GM12878 (cell line): ENCODE measurements around the gene GPR61. TPM values are rescaled to one million over a fixed set of nuclear protein-coding genes. Genes with fewer than 3 reads are reported as not detected.

Experiments
- ATAC-seq: fragments of 200-7000 bp; cut with Tn5 transposase; 3 replicates; pipeline ENCODE4 v1.9.1; 2020; ENCODE audit warnings: mild to moderate bottlenecking, moderate library complexity
- BruUV-seq: library from RNA; stranded (reverse); fragments of 400-500 nt; replicated peaks from 2 replicates; lab custom pipeline; 2021; lab: Mats Ljungman, UMichigan
- CTCF ChIA-PET: fragments of 300-600 bp; sonication (Branson Sonifier 250); formaldehyde crosslinking; extraction: SDS; loops from one replicate; lab custom pipeline; 2021; ENCODE audit warnings: inconsistent platforms; lab: Yijun Ruan, JAX
- POLR2A ChIA-PET: fragments of 350-600 bp; formaldehyde crosslinking; extraction: SDS; loops from one replicate; lab custom pipeline; 2021; ENCODE audit warnings: inconsistent platforms; lab: Charles Lee
- RAD21 ChIA-PET: fragments of 300-600 bp; sonication (Branson Sonifier 250); formaldehyde crosslinking; loops from one replicate; lab custom pipeline; 2023; ENCODE audit warnings: antibody characterized with exemption; ENCODE audit not compliant: unreplicated experiment; lab: Charles Lee
- SMC1A ChIA-PET: fragments of 300-600 bp; sonication (Branson Sonifier 250); formaldehyde crosslinking; loops from one replicate; lab custom pipeline; 2023; ENCODE audit not compliant: unreplicated experiment, uncharacterized antibody; lab: Charles Lee
- DNase-seq: peaks from one replicate; pipeline ENCODE4 v3.0.0-alpha.2; 2011; ENCODE audit warnings: low read depth, low spot score
- FAIRE-seq: peaks from 3 replicates; lab custom pipeline; 2011; peaks lifted over from hg19 to GRCh38; lab: Jason Lieb, UNC
- H2AFZ ChIP-seq: 2 replicates; pipeline ENCODE4 v1.6.0; 2011; ENCODE audit warnings: low read depth, low read length, control low read depth; ENCODE audit not compliant: control insufficient read depth
- H3K27ac ChIP-seq: 2 replicates; pipeline ENCODE4 v1.5.1; 2011; ENCODE audit warnings: control low read depth; ENCODE audit not compliant: control insufficient read depth, insufficient read depth
- H3K27me3 ChIP-seq, 2 experiments: replicated peaks in 1 of 2; 2 replicates each; pipeline versions ENCODE4 v1.6.0 to v1.6.1; 2011; ENCODE audit warnings: low read length in 1 of 2; ENCODE audit not compliant: control insufficient read depth in 2 of 2, insufficient read depth in 2 of 2
- H3K36me3 ChIP-seq, 2 experiments: 2 replicates each; pipeline ENCODE4 v1.5.1; 2011; ENCODE audit warnings: low read length in 1 of 2; ENCODE audit not compliant: control insufficient read depth in 2 of 2, insufficient read depth in 2 of 2
- H3K4me1 ChIP-seq: 2 replicates; pipeline ENCODE4 v1.6.1; 2011; ENCODE audit warnings: mild to moderate bottlenecking, low read length, moderate library complexity, mixed read lengths; ENCODE audit not compliant: control insufficient read depth, insufficient read depth
- H3K4me2 ChIP-seq: 2 replicates; pipeline ENCODE4 v1.6.0; 2011; ENCODE audit warnings: control low read depth; ENCODE audit not compliant: control insufficient read depth, insufficient read depth
- H3K4me3 ChIP-seq: fragments of 200-600 bp; sonication (generic); 2 replicates; pipeline ENCODE4 v1.5.1; 2016
- H3K79me2 ChIP-seq: 2 replicates; pipeline ENCODE4 v1.6.0; 2011; ENCODE audit warnings: low read length; ENCODE audit not compliant: control insufficient read depth, insufficient read depth
- H3K9ac ChIP-seq: 2 replicates; pipeline ENCODE4 v1.8.0; 2011; ENCODE audit warnings: low read length, control low read depth, mixed read lengths; ENCODE audit not compliant: control insufficient read depth, insufficient read depth
- H3K9me3 ChIP-seq: replicated peaks from 3 replicates; pipeline ENCODE4 v1.5.1; 2011; ENCODE audit warnings: mild to moderate bottlenecking, low read length; ENCODE audit not compliant: control insufficient read depth, insufficient read depth
- H4K20me1 ChIP-seq: 2 replicates; pipeline ENCODE4 v1.6.0; 2011; ENCODE audit not compliant: control insufficient read depth, insufficient read depth
- CBX5 ChIP-seq: sonication (generic); IDR thresholded peaks from 2 replicates; pipeline ENCODE4 v1.6.1; 2016; ENCODE audit warnings: low read depth, moderate library complexity, mild to moderate bottlenecking, inconsistent platforms
- CHD1 ChIP-seq: IDR thresholded peaks from 2 replicates; pipeline ENCODE4 v1.6.1; 2012; ENCODE audit warnings: low read depth, low read length, improper control_type of control experiment
- CHD2 ChIP-seq: IDR thresholded peaks from 2 replicates; pipeline ENCODE4 v1.6.1; 2011; ENCODE audit warnings: low read depth, low read length, improper control_type of control experiment, borderline replicate concordance
- GATAD2B ChIP-seq: fragments of 450-650 bp; conservative IDR thresholded peaks from 2 replicates; pipeline ENCODE4 v1.6.1; 2017; ENCODE audit warnings: low read depth, mild to moderate bottlenecking, moderate library complexity
- IRF4 ChIP-seq: IDR thresholded peaks from 2 replicates; pipeline ENCODE4 v1.6.1; 2011; ENCODE audit warnings: low read depth, low read length
- MEF2B ChIP-seq: fragments of 450-650 bp; IDR thresholded peaks from 2 replicates; pipeline ENCODE4 v1.6.1; 2018; ENCODE audit warnings: mild to moderate bottlenecking, moderate library complexity; ENCODE audit not compliant: partially characterized antibody, poor library complexity, severe bottlenecking
- MTA2 ChIP-seq: fragments of 450-650 bp; IDR thresholded peaks from 2 replicates; pipeline ENCODE4 v1.6.1; 2016; ENCODE audit warnings: low read depth, mild to moderate bottlenecking, moderate library complexity
- NBN ChIP-seq: fragments of 450-650 bp; IDR thresholded peaks from 2 replicates; pipeline ENCODE4 v1.6.1; 2016
- PAX5 ChIP-seq: IDR thresholded peaks from 2 replicates; pipeline ENCODE4 v1.6.1; 2011; ENCODE audit warnings: low read depth, low read length, borderline replicate concordance
- RCOR1 ChIP-seq: conservative IDR thresholded peaks from 2 replicates; pipeline ENCODE4 v1.6.1; 2012; ENCODE audit warnings: low read depth, low read length, improper control_type of control experiment
- SIN3A ChIP-seq: IDR thresholded peaks from 2 replicates; pipeline ENCODE4 v1.6.1; 2012; ENCODE audit warnings: low read depth, low read length, improper control_type of control experiment
- SMARCA5 ChIP-seq: fragments of 450-650 bp; IDR thresholded peaks from 2 replicates; pipeline ENCODE4 v1.6.1; 2017; ENCODE audit warnings: mild to moderate bottlenecking
- SREBF1 ChIP-seq: IDR thresholded peaks from 2 replicates; pipeline ENCODE4 v1.6.1; 2012; ENCODE audit warnings: mild to moderate bottlenecking, low read length
- SUPT20H ChIP-seq: IDR thresholded peaks from 2 replicates; pipeline ENCODE4 v1.6.1; 2011; ENCODE audit warnings: low read depth, mild to moderate bottlenecking, low read length, moderate library complexity, borderline replicate concordance; ENCODE audit not compliant: control insufficient read depth
- YY1 ChIP-seq: IDR thresholded peaks from 2 replicates; pipeline ENCODE4 v1.6.1; 2011; ENCODE audit warnings: low read depth, mild to moderate bottlenecking, low read length
- WGBS: methylation state at CpG from one replicate; pipeline ENCODE4 v1.1.6; 2016; ENCODE audit warnings: low lambda C conversion rate; ENCODE audit not compliant: insufficient replicate concordance, insufficient coverage; ENCODE audit errors: missing lambda C conversion rate; 5-methylcytosine and 5-hydroxymethylcytosine counted together
- in situ Hi-C: fragments of 300-500 bp; cut with MboI; formaldehyde crosslinking; loops from 9 replicates; pipeline ENCODE4 v1.14.3; 2018; ENCODE audit warnings: mixed read lengths
- intact Hi-C: fragments of 100-400 bp; cut with micrococcal nuclease; formaldehyde crosslinking; loops from one replicate; pipeline ENCODE4 v1.14.2; 2022; ENCODE audit not compliant: unreplicated experiment
- polyA plus RNA-seq, 11 experiments: library from polyadenylated mRNA; depleted of rRNA in 4 of 11; unstranded in 6 of 11; stranded (reverse) in 5 of 11; fragments of >200 nt; fragmentation: Nextera tagmentation in 4 of 11; fragmentation: Illumina TruSeq in 1 of 11; extraction: Ambion mirVana in 4 of 11; extraction: Trizol in 1 of 11; gene quantifications; 1 replicate in 1 of 11; 2 replicates in 10 of 11; pipeline versions ENCODE4 v1.2.1 to v1.2.3, GENCODE V29; 2011 to 2016; ENCODE audit warnings: inconsistent platforms in 2 of 11, missing spikeins in 2 of 11, low read depth in 1 of 11
- total RNA-seq, 4 experiments: library from RNA; depleted of rRNA in 3 of 4; stranded (reverse); fragments of >200 nt in 3 of 4; fragmentation: Illumina TruSeq in 1 of 4; extraction: Trizol in 1 of 4; gene quantifications; 2 replicates each; pipeline versions ENCODE4 v1.2.1 to v1.2.3, GENCODE V29; 2013 to 2021
- TF ChIP-seq, protein P1 (sequence below): fragments of 450-650 bp; formaldehyde crosslinking; IDR thresholded peaks from 2 replicates; pipeline ENCODE4 v1.5.0; 2022; ENCODE audit warnings: mild to moderate bottlenecking, missing genetic modification characterization
- TF ChIP-seq, protein P2 (sequence below): IDR thresholded peaks from 2 replicates; pipeline ENCODE4 v1.6.1; 2012; ENCODE audit warnings: low read depth, low read length, improper control_type of control experiment

Gene GPR61
- total and polyA plus RNA-seq, 10 of the 15 experiments (the other 5 are each of a cell fraction or from before 2014, with no cell fraction given): 0.19 to 1.1 (median 0.35) TPM; not detected in 2

DNA sequence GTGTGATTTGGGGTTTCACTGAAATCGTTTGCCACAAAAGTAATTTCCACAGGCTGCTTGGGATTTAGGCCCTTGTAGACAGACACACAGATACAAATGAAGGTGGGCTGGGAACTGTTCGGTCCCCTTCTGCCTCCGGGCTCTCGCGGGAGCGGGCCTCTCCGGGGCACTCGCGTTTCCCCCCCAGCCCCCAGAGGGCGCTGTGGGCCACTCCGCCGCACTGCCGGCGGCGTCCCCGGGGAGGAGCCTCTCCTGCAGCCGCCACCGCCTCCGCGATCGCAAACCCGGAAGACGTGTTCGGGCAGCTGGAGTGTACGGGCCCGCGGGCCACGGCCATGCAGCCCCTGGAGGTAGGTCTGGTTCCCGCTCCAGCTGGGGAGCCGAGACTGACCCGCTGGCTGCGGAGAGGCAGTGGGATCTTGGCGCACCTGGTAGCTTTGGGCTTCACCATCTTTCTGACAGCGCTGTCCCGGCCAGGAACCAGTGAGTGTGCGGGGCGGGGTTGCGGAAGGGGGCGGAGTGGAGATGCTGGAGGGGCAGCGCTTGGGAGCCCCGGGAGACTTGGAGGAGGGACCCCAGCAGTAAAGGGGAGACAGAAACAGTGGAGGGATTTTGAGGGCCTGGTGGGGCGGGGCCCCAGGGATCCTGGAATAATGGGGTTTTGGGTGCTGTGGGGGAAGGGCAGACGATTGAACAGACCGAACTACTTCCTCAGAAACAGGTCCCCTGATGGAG lies 45.7 kb upstream of the GPR61 start, which contains the start of gene CYB561D1 (continued):
- TF ChIP-seq, protein P1, sequence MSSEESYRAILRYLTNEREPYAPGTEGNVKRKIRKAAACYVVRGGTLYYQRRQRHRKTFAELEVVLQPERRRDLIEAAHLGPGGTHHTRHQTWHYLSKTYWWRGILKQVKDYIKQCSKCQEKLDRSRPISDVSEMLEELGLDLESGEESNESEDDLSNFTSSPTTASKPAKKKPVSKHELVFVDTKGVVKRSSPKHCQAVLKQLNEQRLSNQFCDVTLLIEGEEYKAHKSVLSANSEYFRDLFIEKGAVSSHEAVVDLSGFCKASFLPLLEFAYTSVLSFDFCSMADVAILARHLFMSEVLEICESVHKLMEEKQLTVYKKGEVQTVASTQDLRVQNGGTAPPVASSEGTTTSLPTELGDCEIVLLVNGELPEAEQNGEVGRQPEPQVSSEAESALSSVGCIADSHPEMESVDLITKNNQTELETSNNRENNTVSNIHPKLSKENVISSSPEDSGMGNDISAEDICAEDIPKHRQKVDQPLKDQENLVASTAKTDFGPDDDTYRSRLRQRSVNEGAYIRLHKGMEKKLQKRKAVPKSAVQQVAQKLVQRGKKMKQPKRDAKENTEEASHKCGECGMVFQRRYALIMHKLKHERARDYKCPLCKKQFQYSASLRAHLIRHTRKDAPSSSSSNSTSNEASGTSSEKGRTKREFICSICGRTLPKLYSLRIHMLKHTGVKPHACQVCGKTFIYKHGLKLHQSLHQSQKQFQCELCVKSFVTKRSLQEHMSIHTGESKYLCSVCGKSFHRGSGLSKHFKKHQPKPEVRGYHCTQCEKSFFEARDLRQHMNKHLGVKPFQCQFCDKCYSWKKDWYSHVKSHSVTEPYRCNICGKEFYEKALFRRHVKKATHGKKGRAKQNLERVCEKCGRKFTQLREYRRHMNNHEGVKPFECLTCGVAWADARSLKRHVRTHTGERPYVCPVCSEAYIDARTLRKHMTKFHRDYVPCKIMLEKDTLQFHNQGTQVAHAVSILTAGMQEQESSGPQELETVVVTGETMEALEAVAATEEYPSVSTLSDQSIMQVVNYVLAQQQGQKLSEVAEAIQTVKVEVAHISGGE (CRISPR knock-in tag): no peak
- no peak for TF ChIP-seq SUPT20H
- TF ChIP-seq MTA2: no peak

DNA sequence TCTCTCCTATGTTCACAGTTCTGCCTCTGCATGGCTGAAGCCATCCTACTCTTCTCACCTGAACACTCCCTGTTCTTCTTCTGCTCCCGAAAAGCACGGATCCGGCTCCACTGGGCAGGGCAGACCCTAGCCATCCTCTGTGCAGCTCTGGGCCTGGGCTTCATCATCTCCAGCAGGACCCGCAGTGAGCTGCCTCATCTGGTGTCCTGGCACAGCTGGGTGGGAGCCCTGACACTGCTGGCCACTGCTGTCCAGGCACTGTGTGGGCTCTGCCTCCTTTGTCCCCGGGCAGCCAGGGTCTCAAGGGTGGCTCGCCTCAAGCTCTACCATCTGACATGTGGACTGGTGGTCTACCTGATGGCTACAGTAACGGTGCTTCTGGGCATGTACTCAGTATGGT lies 43.9 kb upstream of the GPR61 start:
- Histone ChIP-seq H3K9me3 (no peaks in the 10 kb centered on the region), H4K20me1 (peaks cover 4% of the 10 kb centered on the region; the same call in 1 of the 2 replicates), H3K79me2 (peaks cover 9% of the 10 kb centered on the region), H2AFZ (no peak overlapping the region), H3K36me3 (peaks cover 9 to 16% of the 10 kb centered on the region in 2 experiments; a peak in 3 of 4 replicates), H3K4me3 (no peak overlapping the region), H3K27me3 (no peaks in the 10 kb centered on the region), H3K4me2 (no peak overlapping the region), H3K4me1 (peaks cover 4% of the 10 kb centered on the region), H3K27ac (no peak overlapping the region), H3K9ac (no peak overlapping the region)
- DNase-seq (no peak), ATAC-seq (no peak), FAIRE-seq (no peak)
- RAD21 ChIA-PET: interaction anchor here (13.4 kb wide), 1 partner anchor 35 kb away, joined by 422 read pairs; no protein-coding TSS in a partner anchor
- BruUV-seq: no TSS peak
- WGBS: 95% methylated on average over 7 of the region's 7 CpGs
- CTCF ChIA-PET: interaction anchor here (5.0 to 26.7 kb wide), 3 partner anchors 12 to 36 kb away, joined by 53 to 1280 read pairs (median 240); partner anchors contain the start of genes AMIGO1, ATXN7L2 and GPR61
- intact Hi-C loops (no loop called here), in situ Hi-C loops (no loop called here)
- SMC1A ChIA-PET: interaction anchor here (14.4 kb wide), 1 partner anchor 35 kb away, joined by 431 read pairs; no protein-coding TSS in a partner anchor
- POLR2A ChIA-PET: interaction anchor here (1.0 to 2.5 kb wide), 3 partner anchors 32 to 36 kb away, joined by 3 to 17 read pairs (median 10); no protein-coding TSS in a partner anchor
- no peak for TF ChIP-seq CHD2
- TF ChIP-seq, protein P2, sequence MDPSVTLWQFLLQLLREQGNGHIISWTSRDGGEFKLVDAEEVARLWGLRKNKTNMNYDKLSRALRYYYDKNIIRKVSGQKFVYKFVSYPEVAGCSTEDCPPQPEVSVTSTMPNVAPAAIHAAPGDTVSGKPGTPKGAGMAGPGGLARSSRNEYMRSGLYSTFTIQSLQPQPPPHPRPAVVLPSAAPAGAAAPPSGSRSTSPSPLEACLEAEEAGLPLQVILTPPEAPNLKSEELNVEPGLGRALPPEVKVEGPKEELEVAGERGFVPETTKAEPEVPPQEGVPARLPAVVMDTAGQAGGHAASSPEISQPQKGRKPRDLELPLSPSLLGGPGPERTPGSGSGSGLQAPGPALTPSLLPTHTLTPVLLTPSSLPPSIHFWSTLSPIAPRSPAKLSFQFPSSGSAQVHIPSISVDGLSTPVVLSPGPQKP: no peak
- no peak for TF ChIP-seq SMARCA5
- no peak for TF ChIP-seq GATAD2B
- no peak for TF ChIP-seq PAX5
- TF ChIP-seq RCOR1: no peak
- TF ChIP-seq SIN3A: no peak
- no peak for TF ChIP-seq MEF2B
- no peak for TF ChIP-seq IRF4
- TF ChIP-seq YY1: no peak
- TF ChIP-seq CBX5: no peak
- no peak for TF ChIP-seq SREBF1
- no peak for TF ChIP-seq NBN
- no peak for TF ChIP-seq CHD1
